ENCODE data around the gene DCAF6.

DCAF6 gene

GRCh38 chr1:168106274-168106673 is 169.8 kb downstream of the DCAF6 start:
- DNase-seq (ENCODE audit: low read depth), result no peak

GRCh38 chr1:168110896-168111545 is 174.5 kb downstream of the DCAF6 start:
- no peak for DNase-seq (ENCODE audit: low read depth)

- no peak for DNase-seq (ENCODE audit: low read depth)
Measured at GRCh38 chr1:168112673-168113305, 176.3 kb downstream of the DCAF6 start.

GRCh38 chr1:168114845-168115244 is 178.4 kb downstream of the DCAF6 start:
- no peak for DNase-seq (ENCODE audit: low read depth)

GRCh38 chr1:168116327-168116799 is 179.9 kb downstream of the DCAF6 start:
- DNase-seq (ENCODE audit: low read depth), result no peak

- no peak for DNase-seq (ENCODE audit: low read depth)
Measured at GRCh38 chr1:168119750-168120149, 183.3 kb downstream of the DCAF6 start.

- DNase-seq (ENCODE audit: low read depth), result no peak
Measured at GRCh38 chr1:168121401-168122011, 185.0 kb downstream of the DCAF6 start.

- DNase-seq (ENCODE audit: low read depth), result no peak
Measured at GRCh38 chr1:168125051-168125450, 188.6 kb downstream of the DCAF6 start.

Measured in HS-5 (cell line).